ENCODE results near the gene COG3.

DNA sequence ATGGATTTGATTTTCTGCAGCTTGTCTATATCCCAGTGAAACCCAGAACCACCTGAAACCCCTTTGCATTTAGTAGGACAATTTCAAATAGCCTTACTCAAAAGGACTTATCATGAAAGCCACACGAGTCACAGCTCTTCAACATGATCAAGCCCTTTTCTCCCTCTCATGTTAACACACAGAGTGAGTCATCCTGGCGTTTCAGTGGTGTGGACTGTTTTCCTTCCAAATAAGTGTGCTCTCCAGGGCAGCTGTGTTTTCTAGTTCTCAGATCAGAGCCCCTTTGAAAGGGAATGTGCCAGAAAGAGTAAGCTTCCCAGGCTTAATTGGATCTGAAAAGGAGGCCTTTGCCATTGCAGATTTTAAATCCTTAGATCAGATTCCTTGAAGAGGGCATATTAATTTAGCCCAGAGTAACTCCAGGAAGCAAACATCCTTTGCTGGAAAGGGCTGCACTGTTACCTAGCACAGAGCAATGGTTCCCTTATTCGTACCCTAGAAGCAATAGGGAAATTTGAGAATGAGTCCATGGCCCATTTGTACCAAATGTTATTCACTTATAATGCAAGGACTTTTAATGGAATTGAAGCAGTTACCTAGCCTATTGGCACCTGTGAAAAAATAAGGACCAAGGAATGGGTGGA is 99.5 kb downstream of the COG3 start:
- no peak for TF ChIP-seq EP300 (IDR thresholded peaks at IDR 0.05)
- TF ChIP-seq, protein P1, sequence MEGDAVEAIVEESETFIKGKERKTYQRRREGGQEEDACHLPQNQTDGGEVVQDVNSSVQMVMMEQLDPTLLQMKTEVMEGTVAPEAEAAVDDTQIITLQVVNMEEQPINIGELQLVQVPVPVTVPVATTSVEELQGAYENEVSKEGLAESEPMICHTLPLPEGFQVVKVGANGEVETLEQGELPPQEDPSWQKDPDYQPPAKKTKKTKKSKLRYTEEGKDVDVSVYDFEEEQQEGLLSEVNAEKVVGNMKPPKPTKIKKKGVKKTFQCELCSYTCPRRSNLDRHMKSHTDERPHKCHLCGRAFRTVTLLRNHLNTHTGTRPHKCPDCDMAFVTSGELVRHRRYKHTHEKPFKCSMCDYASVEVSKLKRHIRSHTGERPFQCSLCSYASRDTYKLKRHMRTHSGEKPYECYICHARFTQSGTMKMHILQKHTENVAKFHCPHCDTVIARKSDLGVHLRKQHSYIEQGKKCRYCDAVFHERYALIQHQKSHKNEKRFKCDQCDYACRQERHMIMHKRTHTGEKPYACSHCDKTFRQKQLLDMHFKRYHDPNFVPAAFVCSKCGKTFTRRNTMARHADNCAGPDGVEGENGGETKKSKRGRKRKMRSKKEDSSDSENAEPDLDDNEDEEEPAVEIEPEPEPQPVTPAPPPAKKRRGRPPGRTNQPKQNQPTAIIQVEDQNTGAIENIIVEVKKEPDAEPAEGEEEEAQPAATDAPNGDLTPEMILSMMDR (IDR thresholded peaks at IDR 0.05) = no peak
